HCT116 (cell line): Measurements from ENCODE around the gene GIT1. TPM values are rescaled to one million over a fixed set of nuclear protein-coding genes. Genes with fewer than 3 reads are reported as not detected.

Experiments
- ATAC-seq: fragments of 200-7000 bp; cut with Tn5 transposase; 2 replicates; pipeline ENCODE4 v1.9.1; 2020; ENCODE audit warnings: mild to moderate bottlenecking, moderate library complexity
- BruUV-seq: library from RNA; stranded (reverse); fragments of 400-500 nt; replicated peaks from 2 replicates; lab custom pipeline; 2021; lab: Mats Ljungman, UMichigan
- CTCF ChIA-PET: fragments of 300-600 bp; sonication (Branson Sonifier 250); formaldehyde crosslinking; loops from one replicate; lab custom pipeline; 2021; ENCODE audit warnings: antibody characterized with exemption; lab: Charles Lee
- POLR2A ChIA-PET: fragments of 300-600, 350-600 bp; sonication (Branson Sonifier 250); formaldehyde crosslinking; loops from one replicate; lab custom pipeline; 2021; ENCODE audit warnings: antibody characterized with exemption; lab: Charles Lee
- RAD21 ChIA-PET, 2 experiments: fragments of 300-600 bp; sonication (Branson Sonifier 250); formaldehyde crosslinking; loops; one replicate each; lab custom pipeline; 2023; ENCODE audit warnings: low total read pairs in 2 of 2; ENCODE audit not compliant: uncharacterized antibody in 2 of 2, unreplicated experiment in 2 of 2, low non-redundant PET in 1 of 2; lab: Charles Lee
- DNase-seq: peaks from one replicate; pipeline ENCODE4 v3.0.0-alpha.2; 2010; ENCODE audit warnings: low read depth, low spot score
- H2AFZ ChIP-seq: fragments of 200-600 bp; shearing (Covaris generic), sonication (generic); 2 replicates; pipeline ENCODE4 v1.6.1; 2017; ENCODE audit warnings: low read depth, mixed run types, mixed read lengths, antibody characterized with exemption, low read length; ENCODE audit not compliant: poor library complexity, severe bottlenecking
- H3K27ac ChIP-seq: 2 replicates; pipeline ENCODE4 v1.5.1; 2012; ENCODE audit warnings: low read depth, low read length
- H3K27me3 ChIP-seq: fragments of 200-600 bp; sonication (generic); 2 replicates; pipeline ENCODE4 v1.6.1; 2016; ENCODE audit warnings: mixed run types, low read length, mixed read lengths; ENCODE audit not compliant: insufficient read depth
- H3K36me3 ChIP-seq, 2 experiments: fragments of 200-500 bp in 1 of 2; fragments of 200-600 bp in 1 of 2; sonication (Bioruptor generic) in 1 of 2; sonication (generic) in 1 of 2; 2 replicates each; pipeline versions ENCODE4 v1.5.1 to v1.6.1; 2014 to 2016; ENCODE audit warnings: low read length in 2 of 2, inconsistent platforms in 1 of 2, mixed read lengths in 1 of 2, mixed run types in 1 of 2; ENCODE audit not compliant: insufficient read depth in 2 of 2, control insufficient read depth in 1 of 2
- H3K4me1 ChIP-seq, 2 experiments: fragments of 200-600 bp in 1 of 2; sonication (generic) in 1 of 2; 2 replicates each; pipeline versions ENCODE4 v1.5.1 to v1.6.1; 2012 to 2017; ENCODE audit warnings: low read length in 2 of 2, inconsistent platforms in 1 of 2, mild to moderate bottlenecking in 1 of 2, mixed read lengths in 1 of 2, mixed run types in 1 of 2, moderate library complexity in 1 of 2; ENCODE audit not compliant: insufficient read depth in 2 of 2, control insufficient read depth in 1 of 2
- H3K4me2 ChIP-seq: fragments of 200-600 bp; sonication (generic); 2 replicates; pipeline ENCODE4 v1.6.1; 2017; ENCODE audit warnings: mixed run types, low read length, mixed read lengths
- H3K4me3 ChIP-seq, 2 experiments: fragments of 200-600 bp in 1 of 2; sonication (generic) in 1 of 2; replicated peaks in 1 of 2; 2 replicates each; pipeline ENCODE4 v1.5.1; 2011 to 2016; ENCODE audit warnings: low read length in 2 of 2, control low read depth in 1 of 2, low read depth in 1 of 2, mild to moderate bottlenecking in 1 of 2, mixed read lengths in 1 of 2, mixed run types in 1 of 2
- H3K79me2 ChIP-seq: fragments of 200-600 bp; sonication (generic); 2 replicates; pipeline ENCODE4 v1.6.1; 2017; ENCODE audit warnings: mild to moderate bottlenecking, mixed run types, low read length, moderate library complexity, mixed read lengths; ENCODE audit not compliant: insufficient read depth
- H3K9ac ChIP-seq: fragments of 200-600 bp; sonication (generic); 2 replicates; pipeline ENCODE4 v1.6.1; 2016; ENCODE audit warnings: low read length, mixed read lengths
- H3K9me2 ChIP-seq: fragments of 200-600 bp; sonication (generic), shearing (Covaris generic); 2 replicates; pipeline ENCODE4 v1.6.1; 2017; ENCODE audit warnings: mixed run types, mild to moderate bottlenecking, moderate library complexity; ENCODE audit not compliant: insufficient read depth
- H3K9me3 ChIP-seq, 2 experiments: fragments of 200-500 bp in 1 of 2; fragments of 200-600 bp in 1 of 2; sonication (Bioruptor generic) in 1 of 2; sonication (generic) in 1 of 2; 2 replicates each; pipeline ENCODE4 v1.6.1; 2014 to 2017; ENCODE audit warnings: low read length in 2 of 2, mixed read lengths in 2 of 2, inconsistent platforms in 1 of 2, low read depth in 1 of 2, mild to moderate bottlenecking in 1 of 2, mixed run types in 1 of 2, moderate library complexity in 1 of 2; ENCODE audit not compliant: control insufficient read depth in 1 of 2, insufficient read depth in 1 of 2
- H4K20me1 ChIP-seq: fragments of 200-600 bp; sonication (generic), shearing (Covaris generic); 2 replicates; pipeline ENCODE4 v1.6.1; 2017; ENCODE audit warnings: mixed run types, mild to moderate bottlenecking, moderate library complexity; ENCODE audit not compliant: insufficient read depth
- CBX3 ChIP-seq: IDR thresholded peaks from 2 replicates; pipeline ENCODE4 v1.6.1; 2012; ENCODE audit warnings: low read depth
- CEBPB ChIP-seq: IDR thresholded peaks from 2 replicates; pipeline ENCODE4 v1.6.1; 2012; ENCODE audit warnings: low read depth
- EGR1 ChIP-seq: IDR thresholded peaks from 2 replicates; pipeline ENCODE4 v1.6.1; 2012; ENCODE audit warnings: low read depth
- EZH2 ChIP-seq: fragments of 200-600 bp; sonication (generic); IDR thresholded peaks from 2 replicates; pipeline ENCODE4 v1.6.1; 2017; ENCODE audit warnings: antibody characterized with exemption, mixed run types
- EZH2phosphoT487 ChIP-seq: fragments of 200-600 bp; IDR thresholded peaks from 2 replicates; pipeline ENCODE4 v1.6.1; 2018; ENCODE audit warnings: antibody characterized with exemption, borderline replicate concordance
- JUND ChIP-seq: IDR thresholded peaks from 2 replicates; pipeline ENCODE4 v1.6.1; 2012
- MAX ChIP-seq: IDR thresholded peaks from 2 replicates; pipeline ENCODE4 v1.6.1; 2012
- REST ChIP-seq: IDR thresholded peaks from 2 replicates; pipeline ENCODE4 v1.6.1; 2012; ENCODE audit warnings: low read depth
- SIN3A ChIP-seq: IDR thresholded peaks from 2 replicates; pipeline ENCODE4 v1.6.1; 2012; ENCODE audit warnings: low read depth
- SRF ChIP-seq: IDR thresholded peaks from 2 replicates; pipeline ENCODE4 v1.6.1; 2012; ENCODE audit warnings: low read depth
- ZBTB33 ChIP-seq: IDR thresholded peaks from 2 replicates; pipeline ENCODE4 v1.6.1; 2011; ENCODE audit warnings: mild to moderate bottlenecking, low read length, moderate library complexity; ENCODE audit not compliant: insufficient replicate concordance; ENCODE audit errors: extremely low read depth
- ZFX ChIP-seq: fragments of 450-650 bp; IDR thresholded peaks from 2 replicates; pipeline ENCODE4 v1.6.1; 2017
- ZNF274 ChIP-seq: fragments of 200-500 bp; sonication (Bioruptor generic); IDR thresholded peaks from 2 replicates; pipeline ENCODE4 v1.6.1; 2014; ENCODE audit warnings: mild to moderate bottlenecking, low read depth, low read length, inconsistent platforms
- intact Hi-C: fragments of 100-400 bp; cut with micrococcal nuclease; formaldehyde crosslinking; loops from 2 replicates; pipeline ENCODE4 v1.10.0; 2022
- total RNA-seq: library from RNA; stranded (reverse); gene quantifications from one replicate; pipeline ENCODE4 v1.2.1, GENCODE V29; 2021; ENCODE audit not compliant: unreplicated experiment

GIT1 gene
- total RNA-seq, 1 experiment from 2014 or later, result 76.5 TPM

- no peak for TF ChIP-seq ZBTB33
- TF ChIP-seq CBX3, result no peak
Observed at GRCh38 chr17:29526322-29526721, 63.1 kb downstream of the GIT1 start (continued).

- Histone ChIP-seq H3K9me2 (no peaks in the 10 kb centered on the region), H3K9ac (no peak overlapping the region), H3K36me3 (peaks cover 8 to 13% of the 10 kb centered on the region in 2 experiments; a peak in 2 of 4 replicates), H3K27me3 (no peaks in the 10 kb centered on the region), H2AFZ (no peak overlapping the region), H3K9me3 (no peaks in the 10 kb centered on the region), H3K4me2 (no peak overlapping the region), H3K4me3 (no peak overlapping the region), H3K27ac (no peak overlapping the region), H3K79me2 (no peaks in the 10 kb centered on the region), H4K20me1 (no peaks in the 10 kb centered on the region), H3K4me1 (no peaks in the 10 kb centered on the region)
- ATAC-seq (no peak), DNase-seq (no peak)
- intact Hi-C loops, result no loop called here
- TF ChIP-seq ZBTB33 (no peak), ZFX (no peak), REST (no peak), CEBPB (no peak), MAX (no peak), EZH2 (no peak), ZNF274 (no peak), JUND (no peak), EGR1 (no peak), CBX3 (no peak), SRF (no peak), SIN3A (no peak), EZH2phosphoT487 (no peak)
- no TSS peak for BruUV-seq
- ChIA-PET POLR2A (no interaction called here), RAD21 (no interaction called here), CTCF (no interaction called here)
Observed at GRCh38 chr17:29524692-29525091, 64.8 kb downstream of the GIT1 start.
